A549 (cell line): ENCODE data around the gene MME. TPM values are rescaled to one million over a fixed set of nuclear protein-coding genes. Genes with fewer than 3 reads are reported as not detected.

Experiments used
- ATAC-seq, 2 experiments: fragments of 200-7000 bp in 1 of 2; fragments of >200 bp in 1 of 2; cut with Nextera tagmentation in 1 of 2; cut with Tn5 transposase in 1 of 2; 3 replicates each; pipeline versions ENCODE4 v1.8.0 to v1.9.1; 2018 to 2020; ENCODE audit warnings: mild to moderate bottlenecking in 1 of 2, moderate library complexity in 1 of 2
- CTCF ChIA-PET: fragments of 300-600 bp; sonication (Branson Sonifier 250); formaldehyde crosslinking; extraction: SDS; loops from one replicate; lab custom pipeline; 2021; ENCODE audit warnings: antibody characterized with exemption, inconsistent platforms; lab: Yijun Ruan, JAX
- POLR2A ChIA-PET: fragments of 350-600 bp; formaldehyde crosslinking; extraction: SDS; loops from one replicate; lab custom pipeline; 2021; ENCODE audit warnings: antibody characterized with exemption, inconsistent platforms; lab: Yijun Ruan, JAX
- DNase-seq, 2 experiments: peaks; one replicate each; pipeline versions ENCODE4 v3.0.0 to v3.0.0-alpha.2; 2011 to 2016; ENCODE audit warnings: low read depth in 1 of 2, low spot score in 1 of 2
- FAIRE-seq: peaks from 2 replicates; lab custom pipeline; 2011; peaks lifted over from hg19 to GRCh38; lab: Jason Lieb, UNC
- H3K27ac ChIP-seq, 2 experiments: fragments of >200 bp; sonication (Bioruptor Twin); formaldehyde crosslinking; 3 replicates each; pipeline ENCODE4 v1.5.1; 2016 to 2017
- H3K4me1 ChIP-seq: fragments of >200 bp; sonication (Bioruptor Twin); formaldehyde crosslinking; 3 replicates; pipeline ENCODE4 v1.6.1; 2016
- H3K4me2 ChIP-seq: fragments of >200 bp; sonication (Bioruptor Twin); formaldehyde crosslinking; 3 replicates; pipeline ENCODE4 v1.6.1; 2016
- H3K4me3 ChIP-seq: fragments of >200 bp; sonication (Bioruptor Twin); formaldehyde crosslinking; 3 replicates; pipeline ENCODE4 v1.5.1; 2016
- H3K9me3 ChIP-seq: fragments of >200 bp; sonication (Bioruptor Twin); formaldehyde crosslinking; 3 replicates; pipeline ENCODE4 v1.6.1; 2016
- BCL3 ChIP-seq: fragments of >200 bp; sonication (Bioruptor Twin); formaldehyde crosslinking; IDR thresholded peaks from 3 replicates; pipeline ENCODE4 v1.6.1; 2016
- CBX2 ChIP-seq: fragments of 200-600 bp; sonication (generic); IDR thresholded peaks from 2 replicates; pipeline ENCODE4 v1.6.1; 2016; ENCODE audit warnings: low read depth, mild to moderate bottlenecking, borderline replicate concordance
- CBX8 ChIP-seq: fragments of 200-600 bp; sonication (generic); IDR thresholded peaks from 2 replicates; pipeline ENCODE4 v1.6.1; 2016
- CHD2 ChIP-seq: fragments of 150-350 bp; IDR thresholded peaks from 2 replicates; pipeline ENCODE4 v1.6.1; 2014; ENCODE audit warnings: low read length; ENCODE audit not compliant: partially characterized antibody
- EHF ChIP-seq: fragments of 250-450 bp; sonication (Bioruptor Pico); IDR thresholded peaks from 2 replicates; pipeline ENCODE4 v1.5.0; 2020; ENCODE audit warnings: mild to moderate bottlenecking
- EHMT2 ChIP-seq: fragments of 200-600 bp; sonication (generic); IDR thresholded peaks from 2 replicates; pipeline ENCODE4 v1.6.1; 2016; ENCODE audit warnings: antibody characterized with exemption, low read depth, mild to moderate bottlenecking, moderate library complexity
- ELK1 ChIP-seq: fragments of 150-350 bp; IDR thresholded peaks from 2 replicates; pipeline ENCODE4 v1.6.1; 2014; ENCODE audit warnings: low read depth, mild to moderate bottlenecking, low read length
- FOSB ChIP-seq: fragments of 250-450 bp; sonication (Bioruptor Pico); IDR thresholded peaks from 2 replicates; pipeline ENCODE4 v1.5.0; 2020; ENCODE audit warnings: mild to moderate bottlenecking, moderate library complexity
- FOXS1 ChIP-seq: fragments of 250-450 bp; sonication (Bioruptor Pico); IDR thresholded peaks from 2 replicates; pipeline ENCODE4 v1.5.0; 2020; ENCODE audit warnings: mild to moderate bottlenecking, moderate library complexity
- HOXA7 ChIP-seq: fragments of 250-450 bp; sonication (Bioruptor Pico); IDR thresholded peaks from 2 replicates; pipeline ENCODE4 v1.5.0; 2020; ENCODE audit warnings: mild to moderate bottlenecking, moderate library complexity
- HOXB13 ChIP-seq: fragments of 250-450 bp; sonication (Bioruptor Pico); IDR thresholded peaks from 2 replicates; pipeline ENCODE4 v1.5.0; 2020; ENCODE audit warnings: low read depth, mild to moderate bottlenecking, moderate library complexity
- KDM1A ChIP-seq: fragments of 200-600 bp; sonication (generic); IDR thresholded peaks from 2 replicates; pipeline ENCODE4 v1.6.1; 2016; ENCODE audit warnings: low read depth, mild to moderate bottlenecking
- KDM5A ChIP-seq: fragments of 200-600 bp; sonication (generic); IDR thresholded peaks from 2 replicates; pipeline ENCODE4 v1.6.1; 2016; ENCODE audit warnings: antibody characterized with exemption, mild to moderate bottlenecking
- MAFK ChIP-seq: fragments of 450-650 bp; IDR thresholded peaks from 2 replicates; pipeline ENCODE4 v1.6.1; 2014; ENCODE audit not compliant: partially characterized antibody
- NFE2L2 ChIP-seq: fragments of 150-350 bp; conservative IDR thresholded peaks from 2 replicates; pipeline ENCODE4 v1.6.1; 2014; ENCODE audit warnings: low read length
- RCOR1 ChIP-seq: fragments of 150-350 bp; IDR thresholded peaks from 2 replicates; pipeline ENCODE4 v1.6.1; 2014; ENCODE audit warnings: antibody characterized with exemption, low read length, low read depth
- REST ChIP-seq: fragments of 200-600 bp; sonication (generic); IDR thresholded peaks from 2 replicates; pipeline ENCODE4 v1.6.1; 2016; ENCODE audit warnings: antibody characterized with exemption, mild to moderate bottlenecking, moderate library complexity
- RFX5 ChIP-seq: fragments of 450-650 bp; IDR thresholded peaks from 2 replicates; pipeline ENCODE4 v1.7.1; 2014; ENCODE audit warnings: antibody characterized with exemption, mild to moderate bottlenecking, moderate library complexity
- ZFP36 ChIP-seq: fragments of 450-650 bp; IDR thresholded peaks from 2 replicates; pipeline ENCODE4 v1.6.1; 2014; ENCODE audit warnings: borderline replicate concordance; ENCODE audit not compliant: partially characterized antibody
- ZSCAN20 ChIP-seq: fragments of 250-450 bp; sonication (Bioruptor Pico); IDR thresholded peaks from 2 replicates; pipeline ENCODE4 v1.8.0; 2022; ENCODE audit warnings: mild to moderate bottlenecking, moderate library complexity
- WGBS: methylation state at CpG from one replicate; pipeline ENCODE4 v1.1.6; 2017; ENCODE audit errors: missing lambda C conversion rate; 5-methylcytosine and 5-hydroxymethylcytosine counted together
- polyA plus RNA-seq, 4 experiments: library from polyadenylated mRNA; depleted of rRNA in 3 of 4; stranded (reverse); fragments of >200 nt; fragmentation: RNase III in 1 of 4; extraction: RNeasy Plus Mini Kit Qiagen cat#74134 plus additional on column Dnase treatment in 1 of 4; gene quantifications; 2 replicates in 3 of 4; 3 replicates in 1 of 4; pipeline ENCODE4 v1.2.3, GENCODE V29; 2011 to 2017
- TF ChIP-seq, protein P1 (sequence below): IDR thresholded peaks from 2 replicates; pipeline ENCODE4 v1.6.1; 2012

Gene MME
- polyA plus RNA-seq, 2 of the 4 experiments (the other 2 are of a cell fraction): not detected

DNA sequence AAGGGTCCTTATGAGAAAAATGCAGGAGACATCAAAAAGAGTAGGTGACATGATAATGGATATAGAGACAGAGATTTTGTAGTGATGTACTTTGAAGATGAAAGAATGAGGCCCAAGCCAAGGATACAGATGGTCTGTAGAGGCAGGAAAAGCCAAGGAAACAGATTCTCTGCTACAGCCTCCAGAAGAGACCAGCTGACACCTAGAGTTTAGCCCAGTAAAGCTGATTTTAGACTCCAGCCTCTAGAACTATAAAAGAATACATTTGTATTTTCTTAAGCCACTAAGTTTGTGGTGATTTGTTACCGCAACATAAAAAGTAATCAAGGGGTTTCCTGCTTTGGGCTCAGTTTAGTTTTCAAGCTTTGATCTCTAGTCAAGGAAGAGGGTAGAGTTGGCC lies 148.6 kb downstream of the MME start:
- no peak overlapping the region for H3K27ac ChIP-seq
- FAIRE-seq (no peak), ATAC-seq (no peak), DNase-seq (no peak)
- WGBS: 94% methylated on average over 1 of the region's 1 CpG
- ChIA-PET POLR2A (no interaction called here), CTCF (no interaction called here)
- H3K9me3 ChIP-seq: no peaks in the 10 kb centered on the region
- no peaks in the 10 kb centered on the region; the same call in 2 of the 3 replicates for H3K4me1 ChIP-seq
- TF ChIP-seq RFX5 (no peak), HOXB13 (CRISPR knock-in tag) (no peak), ZSCAN20 (CRISPR knock-in tag) (no peak), RCOR1 (no peak), FOSB (CRISPR knock-in tag) (no peak), HOXA7 (CRISPR knock-in tag) (no peak), REST (no peak), KDM1A (no peak)
- TF ChIP-seq, protein P1, sequence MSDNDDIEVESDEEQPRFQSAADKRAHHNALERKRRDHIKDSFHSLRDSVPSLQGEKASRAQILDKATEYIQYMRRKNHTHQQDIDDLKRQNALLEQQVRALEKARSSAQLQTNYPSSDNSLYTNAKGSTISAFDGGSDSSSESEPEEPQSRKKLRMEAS: no peak
- H3K4me3 ChIP-seq: no peak overlapping the region
- no peak overlapping the region for H3K4me2 ChIP-seq

DNA sequence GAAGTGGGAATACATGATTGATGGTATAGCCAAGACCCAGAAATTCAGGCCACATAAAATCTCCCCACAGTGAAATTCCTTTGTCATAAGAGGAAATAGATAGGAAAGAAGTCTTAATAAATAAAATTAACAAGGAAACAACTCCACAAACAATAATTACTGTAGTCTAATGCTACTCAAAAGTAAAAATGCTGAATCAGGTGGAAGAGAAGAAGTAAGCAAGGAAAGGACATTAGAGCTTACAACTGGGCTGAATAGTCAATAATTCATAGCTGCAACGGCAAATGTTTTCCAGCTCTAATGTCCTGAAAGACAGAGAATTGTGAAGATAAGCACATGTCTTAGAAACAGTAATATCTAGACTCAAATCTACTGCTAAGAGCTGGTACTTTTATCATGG lies 149.0 kb downstream of the MME start:
- no peak for DNase-seq
- ATAC-seq: no peak
- peak; percentile 46 for TF ChIP-seq MAFK
- no peak for TF ChIP-seq CHD2
- TF ChIP-seq, all 56 proteins: peak for 1
- no peaks in the 10 kb centered on the region for H3K9me3 ChIP-seq
- H3K4me1 ChIP-seq: no peaks in the 10 kb centered on the region; the same call in 2 of the 3 replicates
- H3K27ac ChIP-seq: no peak overlapping the region
- no peak overlapping the region for H3K4me3 ChIP-seq
- ChIA-PET POLR2A (no interaction called here), CTCF (no interaction called here)
- WGBS: 7% methylated on average over 1 of the region's 1 CpG
- H3K4me2 ChIP-seq: no peak overlapping the region
- no peak for FAIRE-seq

- CTCF ChIA-PET: no interaction called here
- Histone ChIP-seq H3K4me3 (no peak overlapping the region), H3K4me1 (no peaks in the 10 kb centered on the region; the same call in 2 of the 3 replicates), H3K4me2 (no peak overlapping the region), H3K27ac (no peak overlapping the region), H3K9me3 (no peaks in the 10 kb centered on the region)
- no peak for DNase-seq
- ATAC-seq: no peak
- TF ChIP-seq FOXS1 (no peak), KDM5A (no peak), NFE2L2 (no peak), CBX8 (no peak), ZFP36 (no peak), EHF (CRISPR knock-in tag) (no peak), ELK1 (no peak), BCL3 (no peak), CBX2 (no peak), EHMT2 (no peak)
- TF ChIP-seq, protein P1: no peak
- FAIRE-seq: no peak
- POLR2A ChIA-PET: no interaction called here
Observed at GRCh38 chr3:155230382-155230781, 150.3 kb downstream of the MME start.
